GM13976 (cell line): ENCODE measurements around the gene RUNX1.
A peak's percentile ranks its signal among the peaks of the same experiment; 100 is the strongest.

Experiments used
- DNase-seq: peaks from one replicate; pipeline ENCODE4 v3.0.0; 2012; ENCODE audit warnings: low spot score
- in situ Hi-C: fragments of 300-500 bp; cut with MboI; formaldehyde crosslinking; loops from one replicate; pipeline ENCODE4 v1.12.0; 2022; ENCODE audit warnings: low sequenced_read_pairs, mixed read lengths, inconsistent platforms; ENCODE audit not compliant: unreplicated experiment
- TF ChIP-seq, protein P1 (sequence below): IDR thresholded peaks from 2 replicates; pipeline ENCODE4 v1.5.1; 2012; ENCODE audit warnings: borderline replicate concordance, mild to moderate bottlenecking; ENCODE audit not compliant: insufficient read depth; ENCODE audit errors: extremely low read depth, missing control alignments, control extremely low read depth

RUNX1 gene

DNA sequence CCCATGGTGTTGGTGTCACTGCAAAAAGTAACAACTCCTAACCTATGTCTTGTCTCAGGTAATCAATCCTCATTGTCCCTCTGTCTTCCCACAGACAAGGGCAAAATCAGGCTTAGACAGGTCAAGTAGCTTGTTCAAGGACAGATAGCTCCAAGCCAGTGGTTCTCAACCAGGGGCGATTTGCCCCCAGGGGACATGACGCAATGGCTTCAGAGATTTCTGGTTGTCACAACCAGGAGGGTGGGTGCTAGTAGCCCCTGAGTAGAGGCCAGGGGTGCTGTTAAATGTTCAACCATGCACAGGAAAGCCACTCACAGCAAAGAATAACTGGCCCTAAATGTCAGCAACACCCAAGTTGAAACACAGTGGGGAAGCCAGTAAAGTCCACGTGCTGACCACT, 178.9 kb downstream of the RUNX1 start:
- TF ChIP-seq, protein P1, sequence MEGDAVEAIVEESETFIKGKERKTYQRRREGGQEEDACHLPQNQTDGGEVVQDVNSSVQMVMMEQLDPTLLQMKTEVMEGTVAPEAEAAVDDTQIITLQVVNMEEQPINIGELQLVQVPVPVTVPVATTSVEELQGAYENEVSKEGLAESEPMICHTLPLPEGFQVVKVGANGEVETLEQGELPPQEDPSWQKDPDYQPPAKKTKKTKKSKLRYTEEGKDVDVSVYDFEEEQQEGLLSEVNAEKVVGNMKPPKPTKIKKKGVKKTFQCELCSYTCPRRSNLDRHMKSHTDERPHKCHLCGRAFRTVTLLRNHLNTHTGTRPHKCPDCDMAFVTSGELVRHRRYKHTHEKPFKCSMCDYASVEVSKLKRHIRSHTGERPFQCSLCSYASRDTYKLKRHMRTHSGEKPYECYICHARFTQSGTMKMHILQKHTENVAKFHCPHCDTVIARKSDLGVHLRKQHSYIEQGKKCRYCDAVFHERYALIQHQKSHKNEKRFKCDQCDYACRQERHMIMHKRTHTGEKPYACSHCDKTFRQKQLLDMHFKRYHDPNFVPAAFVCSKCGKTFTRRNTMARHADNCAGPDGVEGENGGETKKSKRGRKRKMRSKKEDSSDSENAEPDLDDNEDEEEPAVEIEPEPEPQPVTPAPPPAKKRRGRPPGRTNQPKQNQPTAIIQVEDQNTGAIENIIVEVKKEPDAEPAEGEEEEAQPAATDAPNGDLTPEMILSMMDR, result no peak
- DNase-seq, result no peak

GRCh38 chr21:34869545-34869944, 179.6 kb downstream of the RUNX1 start:
- TF ChIP-seq, protein P1, result no peak
- no peak for DNase-seq
- in situ Hi-C loops, result no loop called here

More for the DNA sequence above, 178.9 kb downstream of the RUNX1 start:
- in situ Hi-C loops, result no loop called here

DNA sequence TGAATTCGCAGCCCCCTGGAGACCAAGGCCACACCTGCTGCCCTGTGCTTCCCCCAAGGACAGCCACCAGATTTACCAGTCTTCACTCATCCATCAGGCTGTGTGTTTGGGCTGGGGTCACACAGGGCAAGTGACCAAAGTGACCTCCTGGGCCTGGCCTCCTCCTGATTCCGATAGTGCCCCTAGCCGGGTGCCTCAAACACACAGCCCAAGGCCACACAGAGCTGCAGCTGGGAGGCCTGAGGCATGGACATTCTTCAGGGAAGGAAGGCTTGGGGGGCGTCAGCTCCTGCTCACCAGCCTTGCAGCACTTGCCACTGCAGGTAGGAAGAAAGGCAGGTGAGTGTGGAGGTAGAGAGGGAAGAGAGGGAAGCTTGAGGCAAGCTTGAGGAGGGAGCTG, 181.3 kb downstream of the RUNX1 start:
- in situ Hi-C loops, result no loop called here
- no peak for DNase-seq
- TF ChIP-seq, protein P1, result no peak

- peak; percentile 75 for DNase-seq
- TF ChIP-seq, protein P1, result no peak
- in situ Hi-C loops, result no loop called here
Observed at GRCh38 chr21:34865400-34866241, 183.5 kb downstream of the RUNX1 start.

- in situ Hi-C loops, result no loop called here
- TF ChIP-seq, protein P1, result no peak
Observed at GRCh38 chr21:34864370-34865149, 184.5 kb downstream of the RUNX1 start.

DNA sequence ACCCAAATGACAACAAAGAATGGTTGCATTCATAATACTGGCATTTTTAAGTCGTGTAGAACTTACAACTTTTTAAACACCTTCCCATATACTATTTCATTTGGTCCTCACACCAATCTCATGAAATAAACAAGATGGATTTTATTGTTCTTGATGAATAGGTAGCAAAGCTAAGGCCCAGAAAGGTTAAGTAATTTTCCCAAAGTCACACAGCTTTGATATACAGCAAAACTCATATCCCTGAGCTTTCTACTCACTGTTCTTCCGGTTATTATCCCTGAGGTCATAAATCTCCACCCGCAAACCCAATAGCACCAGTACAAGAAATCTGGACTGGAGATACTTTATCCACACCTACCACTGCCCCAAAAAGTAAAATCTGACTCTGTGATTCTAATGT, 186.2 kb downstream of the RUNX1 start:
- TF ChIP-seq, protein P1, result no peak
- in situ Hi-C loops, result no loop called here
- no peak for DNase-seq

More at GRCh38 chr21:34864370-34865149, 184.5 kb downstream of the RUNX1 start:
- no peak for DNase-seq
